Measurements from ENCODE around the gene PRRC2A.

PRRC2A gene

DNA sequence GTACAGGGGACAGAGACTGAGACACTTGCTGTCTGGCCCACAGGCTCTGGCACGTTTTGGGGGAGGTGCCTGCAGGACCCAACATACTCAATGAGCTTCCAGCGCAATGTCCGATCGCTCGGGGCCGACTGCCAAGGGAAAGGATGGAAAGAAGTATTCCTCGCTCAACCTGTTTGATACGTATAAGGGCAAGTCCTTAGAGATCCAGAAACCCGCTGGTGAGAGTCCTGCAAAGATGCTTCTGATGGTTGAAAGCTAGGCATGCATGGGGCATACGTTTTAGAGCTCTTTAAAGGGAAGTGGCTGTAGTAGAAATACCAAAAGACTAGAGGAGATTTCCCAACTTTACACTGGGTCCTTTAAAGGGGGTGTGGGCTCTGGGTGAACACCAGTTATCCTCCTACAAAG, 2.2 kb downstream of the PRRC2A start:
- no peak for DNase-seq (ENCODE audit: low read depth, low spot score)

DNA sequence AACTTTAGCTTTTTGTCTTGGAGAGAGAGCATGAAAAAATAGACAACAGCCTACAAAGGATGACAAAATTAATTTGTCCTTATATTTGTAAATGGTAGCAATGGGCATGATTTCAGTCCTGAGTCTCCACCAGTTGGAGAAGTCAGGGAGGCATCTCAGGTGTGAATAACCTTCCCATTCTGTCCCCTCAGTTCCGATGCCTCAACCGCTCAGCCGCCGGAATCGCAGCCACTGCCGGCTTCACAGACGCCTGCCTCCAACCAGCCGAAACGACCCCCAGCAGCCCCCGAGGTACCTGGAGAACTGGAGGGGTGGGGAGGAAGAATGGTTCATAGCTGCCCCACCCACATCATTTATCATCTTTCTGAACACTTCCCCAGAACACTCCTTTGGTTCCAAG, 3.6 kb downstream of the PRRC2A start:
- DNase-seq (ENCODE audit: low read depth, low spot score) = no peak

DNA sequence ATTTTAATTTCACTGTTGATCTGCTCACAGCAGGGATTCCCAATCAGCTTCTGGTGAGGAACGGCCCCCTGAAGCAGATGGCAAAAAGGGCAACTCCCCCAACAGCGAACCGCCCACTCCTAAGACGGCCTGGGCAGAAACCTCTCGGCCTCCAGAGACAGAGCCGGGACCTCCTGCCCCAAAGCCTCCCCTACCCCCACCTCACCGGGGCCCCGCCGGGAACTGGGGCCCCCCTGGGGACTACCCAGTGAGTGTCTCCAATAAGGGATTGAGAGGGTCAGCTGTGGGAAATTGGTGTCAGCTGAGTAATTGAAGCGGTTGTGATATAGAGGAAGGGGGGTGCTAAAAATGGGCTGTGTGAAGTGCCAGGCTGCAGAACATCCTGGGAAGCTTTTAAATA, 6.4 kb downstream of the PRRC2A start:
- no peak for DNase-seq (ENCODE audit: low read depth, low spot score)

DNA sequence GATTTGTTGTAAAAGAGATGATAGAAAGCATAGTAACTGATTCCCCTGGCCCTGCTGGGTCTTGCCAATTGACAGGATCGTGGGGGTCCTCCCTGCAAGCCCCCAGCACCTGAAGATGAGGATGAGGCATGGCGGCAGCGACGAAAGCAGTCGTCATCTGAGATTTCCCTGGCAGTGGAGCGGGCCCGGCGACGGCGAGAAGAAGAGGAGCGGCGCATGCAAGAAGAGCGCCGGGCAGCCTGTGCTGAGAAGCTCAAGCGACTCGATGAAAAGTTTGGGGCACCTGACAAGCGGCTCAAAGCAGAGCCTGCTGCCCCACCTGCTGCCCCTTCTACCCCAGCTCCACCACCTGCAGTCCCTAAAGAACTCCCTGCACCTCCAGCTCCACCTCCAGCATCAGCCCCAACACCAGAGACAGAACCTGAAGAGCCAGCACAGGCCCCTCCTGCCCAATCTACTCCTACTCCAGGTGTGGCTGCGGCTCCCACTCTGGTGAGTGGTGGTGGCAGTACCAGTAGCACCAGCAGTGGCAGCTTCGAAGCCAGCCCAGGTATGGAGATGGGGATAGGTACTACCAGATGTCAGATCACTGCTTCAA, 7.3 kb downstream of the PRRC2A start:
- no peak for DNase-seq (ENCODE audit: low read depth, low spot score)

DNA sequence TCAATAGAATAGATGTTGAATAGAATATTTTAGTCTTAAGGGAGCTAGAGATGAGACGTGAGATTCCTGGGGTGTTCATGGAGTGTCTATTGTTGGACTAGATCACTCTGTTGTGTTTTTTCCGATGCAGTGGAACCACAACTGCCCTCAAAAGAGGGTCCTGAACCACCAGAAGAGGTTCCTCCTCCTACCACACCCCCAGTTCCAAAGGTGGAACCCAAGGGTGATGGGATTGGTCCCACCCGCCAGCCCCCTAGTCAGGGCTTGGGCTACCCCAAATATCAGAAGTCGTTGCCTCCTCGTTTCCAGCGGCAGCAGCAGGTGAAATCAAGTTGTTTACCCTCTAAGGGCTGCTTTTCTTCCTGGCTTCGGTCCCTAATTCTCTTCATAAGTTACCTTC, 8.5 kb downstream of the PRRC2A start:
- no peak for DNase-seq (ENCODE audit: low read depth, low spot score)

DNA sequence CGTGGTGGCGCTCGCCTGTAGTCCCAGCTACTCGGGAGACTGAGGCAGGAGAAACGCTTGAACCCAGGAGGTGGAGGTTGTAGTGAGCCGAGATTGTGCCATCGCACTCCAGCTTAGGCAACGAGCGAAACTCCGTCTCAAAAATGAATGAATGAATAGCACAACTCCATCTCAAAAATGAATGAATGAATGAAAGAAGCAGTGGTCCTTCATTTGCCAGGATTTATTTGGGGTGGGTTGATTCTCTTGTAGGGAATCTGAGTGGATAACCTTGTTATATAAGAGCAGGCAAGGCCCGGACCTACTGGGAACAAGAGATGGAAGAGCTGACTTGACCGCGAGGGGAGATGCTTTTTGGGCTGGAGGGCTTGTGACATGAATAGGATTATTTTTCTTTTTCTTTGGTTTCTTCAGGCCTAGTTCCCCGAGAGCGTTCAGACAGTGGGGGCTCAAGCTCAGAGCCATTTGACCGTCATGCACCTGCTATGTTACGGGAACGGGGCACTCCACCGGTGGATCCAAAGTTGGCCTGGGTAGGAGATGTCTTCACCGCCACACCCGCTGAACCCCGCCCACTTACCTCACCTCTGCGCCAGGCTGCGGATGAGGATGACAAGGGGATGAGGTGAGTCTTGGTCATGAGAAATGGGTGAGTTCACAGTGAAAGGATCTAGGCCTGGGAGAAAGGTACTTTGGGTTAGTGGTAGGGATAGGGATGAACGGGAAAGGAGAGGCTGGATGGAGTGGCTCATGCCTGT, 9.8 kb downstream of the PRRC2A start:
- no peak for DNase-seq (ENCODE audit: low read depth, low spot score)

DNA sequence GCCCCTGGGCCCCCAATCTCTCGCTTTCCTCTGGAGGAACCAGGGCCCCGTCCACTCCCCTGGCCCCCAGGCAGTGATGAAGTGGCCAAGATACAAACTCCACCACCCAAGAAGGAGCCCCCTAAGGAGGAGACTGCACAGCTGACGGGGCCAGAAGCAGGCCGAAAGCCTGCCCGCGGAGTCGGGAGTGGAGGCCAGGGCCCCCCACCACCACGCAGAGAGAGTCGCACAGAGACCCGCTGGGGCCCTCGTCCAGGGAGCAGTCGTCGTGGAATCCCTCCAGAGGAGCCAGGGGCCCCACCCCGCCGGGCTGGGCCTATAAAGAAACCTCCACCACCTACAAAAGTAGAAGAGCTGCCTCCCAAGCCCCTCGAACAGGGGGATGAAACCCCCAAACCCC, 10.7 kb downstream of the PRRC2A start:
- no peak for DNase-seq (ENCODE audit: low read depth, low spot score)

DNA sequence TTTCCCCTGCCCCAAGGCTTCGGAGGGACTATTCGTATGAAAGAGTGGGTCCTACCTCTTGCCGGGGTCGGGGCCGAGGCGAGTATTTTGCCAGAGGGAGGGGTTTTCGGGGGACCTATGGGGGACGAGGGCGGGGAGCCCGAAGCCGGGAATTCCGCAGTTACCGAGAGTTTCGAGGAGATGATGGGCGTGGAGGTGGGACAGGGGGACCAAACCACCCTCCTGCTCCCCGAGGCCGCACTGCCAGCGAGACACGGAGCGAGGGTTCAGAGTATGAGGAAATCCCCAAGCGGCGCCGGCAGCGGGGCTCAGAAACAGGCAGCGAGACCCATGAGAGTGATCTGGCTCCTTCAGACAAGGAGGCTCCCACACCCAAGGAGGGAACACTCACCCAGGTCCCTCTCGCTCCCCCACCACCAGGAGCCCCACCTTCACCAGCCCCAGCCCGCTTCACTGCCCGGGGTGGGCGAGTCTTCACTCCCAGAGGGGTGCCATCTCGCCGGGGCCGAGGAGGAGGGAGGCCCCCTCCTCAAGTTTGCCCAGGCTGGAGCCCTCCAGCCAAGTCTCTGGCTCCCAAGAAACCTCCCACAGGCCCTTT, 11.3 kb downstream of the PRRC2A start:
- DNase-seq (ENCODE audit: low read depth, low spot score) = no peak

DNA sequence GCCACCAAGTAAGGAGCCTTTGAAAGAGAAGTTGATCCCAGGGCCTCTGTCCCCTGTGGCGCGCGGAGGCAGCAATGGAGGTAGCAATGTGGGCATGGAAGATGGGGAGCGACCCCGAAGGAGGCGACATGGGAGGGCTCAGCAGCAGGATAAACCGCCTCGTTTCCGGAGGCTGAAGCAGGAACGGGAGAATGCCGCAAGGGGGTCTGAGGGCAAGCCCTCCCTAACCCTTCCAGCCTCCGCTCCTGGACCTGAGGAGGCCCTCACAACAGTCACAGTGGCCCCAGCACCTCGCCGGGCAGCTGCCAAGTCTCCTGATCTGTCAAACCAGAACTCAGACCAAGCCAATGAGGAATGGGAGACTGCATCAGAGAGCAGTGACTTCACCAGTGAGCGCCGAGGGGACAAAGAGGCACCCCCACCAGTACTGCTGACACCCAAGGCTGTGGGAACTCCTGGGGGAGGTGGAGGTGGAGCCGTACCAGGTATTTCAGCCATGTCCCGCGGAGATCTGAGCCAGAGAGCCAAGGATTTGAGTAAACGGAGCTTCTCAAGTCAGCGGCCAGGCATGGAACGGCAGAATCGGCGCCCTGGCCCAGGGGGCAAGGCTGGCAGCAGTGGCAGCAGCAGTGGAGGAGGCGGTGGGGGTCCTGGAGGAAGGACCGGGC, 11.9 kb downstream of the PRRC2A start:
- DNase-seq (ENCODE audit: low read depth, low spot score) = no peak

DNA sequence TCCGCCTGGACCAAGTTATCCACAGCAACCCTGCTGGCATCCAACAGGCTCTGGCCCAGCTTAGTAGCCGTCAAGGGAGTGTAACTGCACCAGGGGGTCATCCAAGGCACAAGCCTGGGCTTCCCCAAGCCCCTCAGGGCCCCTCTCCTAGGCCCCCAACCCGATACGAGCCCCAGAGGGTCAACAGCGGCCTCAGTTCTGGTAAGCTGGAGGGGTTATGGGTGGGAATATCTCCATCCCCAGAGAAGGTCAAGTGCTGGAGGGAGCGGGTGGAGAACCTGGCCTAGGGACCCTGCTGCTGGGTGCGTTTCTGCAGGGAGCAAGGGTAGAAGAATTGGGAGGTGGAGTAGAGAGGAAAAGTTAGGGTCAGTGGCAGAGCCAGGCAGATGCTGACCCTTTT, 12.9 kb downstream of the PRRC2A start:
- DNase-seq (ENCODE audit: low read depth, low spot score) = no peak

DNA sequence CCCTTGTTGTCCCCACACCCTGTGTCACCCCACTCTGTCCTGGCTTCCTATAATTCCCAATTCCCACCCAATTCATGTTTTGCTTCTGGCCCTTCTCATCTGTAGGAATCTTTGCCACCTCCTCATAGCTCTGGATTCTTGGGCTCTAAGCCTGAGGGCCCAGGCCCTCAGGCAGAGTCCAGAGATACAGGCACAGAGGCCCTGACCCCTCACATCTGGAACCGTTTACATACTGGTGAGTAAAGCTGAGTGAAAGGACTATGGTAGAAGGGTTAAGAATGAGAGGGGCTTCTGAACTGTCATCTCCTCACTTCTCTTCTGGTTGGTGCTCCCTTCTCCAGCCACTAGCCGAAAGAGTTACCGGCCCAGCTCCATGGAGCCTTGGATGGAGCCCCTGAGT, 13.6 kb downstream of the PRRC2A start:
- DNase-seq (ENCODE audit: low read depth, low spot score) = no peak

DNA sequence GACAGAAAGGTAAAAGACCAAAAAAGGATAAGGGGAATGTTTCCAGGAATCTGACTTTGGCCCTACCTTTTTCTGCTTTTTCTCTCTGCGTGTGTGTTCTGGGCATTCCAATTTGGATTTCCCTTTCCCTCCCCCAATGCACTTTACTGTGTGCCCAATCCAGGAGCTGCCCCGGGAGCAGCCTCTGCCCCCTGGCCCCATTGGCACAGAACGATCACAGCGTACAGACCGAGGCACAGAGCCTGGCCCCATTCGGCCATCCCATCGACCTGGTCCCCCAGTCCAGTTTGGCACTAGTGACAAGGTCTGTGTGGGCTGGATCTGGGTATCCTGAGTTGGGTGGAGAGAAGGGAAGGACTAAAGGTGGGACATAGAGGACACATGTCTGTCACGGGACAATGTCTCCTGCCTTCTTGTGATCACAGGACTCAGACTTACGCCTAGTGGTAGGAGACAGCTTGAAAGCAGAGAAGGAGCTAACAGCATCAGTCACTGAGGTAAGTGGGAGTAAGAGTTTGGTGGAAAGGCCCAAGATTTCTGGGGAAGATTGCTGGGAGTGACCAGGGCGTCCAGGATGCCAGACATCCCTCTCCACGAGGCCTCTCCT, 14.6 kb downstream of the PRRC2A start:
- DNase-seq (ENCODE audit: low read depth, low spot score) = no peak

DNA sequence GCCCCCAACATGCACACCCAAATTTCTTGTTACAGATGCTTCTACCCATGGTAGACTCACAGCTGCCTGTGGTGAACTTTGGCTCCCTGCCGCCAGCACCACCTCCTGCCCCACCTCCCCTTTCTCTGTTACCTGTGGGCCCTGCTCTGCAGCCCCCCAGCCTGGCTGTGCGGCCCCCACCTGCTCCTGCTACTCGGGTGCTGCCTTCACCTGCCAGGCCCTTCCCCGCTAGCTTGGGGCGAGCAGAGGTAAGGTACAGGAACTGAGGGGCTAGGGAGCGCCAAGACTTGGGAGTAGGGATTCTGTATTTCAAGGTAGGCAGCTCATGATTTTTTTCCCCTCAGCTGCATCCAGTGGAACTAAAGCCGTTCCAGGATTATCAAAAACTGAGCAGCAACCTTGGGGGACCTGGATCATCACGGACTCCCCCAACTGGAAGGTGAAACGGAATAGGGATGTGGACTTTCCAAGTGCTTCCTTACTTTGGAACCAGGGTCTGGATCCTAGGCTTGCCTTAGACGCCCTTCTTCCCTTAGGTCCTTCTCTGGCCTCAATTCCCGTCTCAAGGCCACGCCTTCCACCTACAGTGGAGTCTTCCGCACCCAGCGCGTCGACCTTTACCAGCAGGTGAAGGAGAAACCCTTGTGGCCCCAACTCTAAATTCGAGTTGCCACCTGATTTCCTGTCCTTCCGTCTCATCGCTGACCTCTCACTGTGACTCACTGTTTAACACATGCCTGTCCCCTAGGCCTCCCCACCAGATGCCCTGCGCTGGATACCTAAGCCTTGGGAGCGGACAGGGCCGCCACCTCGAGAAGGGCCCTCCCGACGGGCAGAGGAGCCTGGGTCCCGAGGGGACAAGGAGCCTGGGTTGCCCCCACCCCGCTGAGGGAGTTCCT, 16.4 kb downstream of the PRRC2A start:
- no peak for DNase-seq (ENCODE audit: low read depth, low spot score)

DNA sequence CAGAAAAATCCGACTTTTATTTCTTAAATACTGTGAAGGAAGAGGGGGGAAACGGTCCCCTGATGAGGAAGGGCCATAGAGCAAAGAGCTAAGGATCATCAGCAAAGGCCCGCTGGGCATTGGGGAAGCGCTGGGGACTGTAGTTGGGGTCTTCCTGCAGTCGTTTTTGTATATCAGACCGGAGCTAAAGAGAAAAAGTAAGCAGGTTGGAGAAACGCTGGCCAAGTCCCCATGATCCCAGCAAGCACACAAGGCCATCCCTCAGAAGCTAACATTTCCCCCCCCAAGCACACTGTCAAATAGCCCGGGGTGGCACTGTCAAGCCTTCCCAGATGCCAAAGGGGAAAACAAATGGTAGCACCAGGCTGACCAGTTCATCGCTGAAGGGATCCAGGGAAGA, 18.5 kb downstream of the PRRC2A start:
- DNase-seq (ENCODE audit: low read depth, low spot score) = no peak

DNA sequence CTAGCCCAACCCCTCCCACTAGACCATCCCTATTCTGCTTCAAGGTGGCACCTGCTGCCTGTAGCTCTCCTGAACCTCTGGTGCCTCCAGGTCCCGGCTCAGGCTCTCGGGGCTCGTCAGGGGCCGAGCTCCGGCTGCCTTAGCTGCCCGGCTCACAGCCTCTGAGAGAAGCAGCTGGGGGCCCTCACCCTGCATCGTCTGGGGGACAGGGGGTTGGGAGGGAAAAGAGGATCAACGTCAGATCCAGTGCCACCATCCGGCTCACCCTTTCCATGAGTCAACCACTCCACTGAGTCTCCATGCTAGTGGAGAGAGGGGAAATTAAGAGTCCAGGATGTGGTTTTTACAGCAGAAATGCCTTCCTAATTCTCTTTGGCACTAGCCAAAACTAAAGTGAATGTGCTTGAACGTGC, 18.9 kb downstream of the PRRC2A start:
- DNase-seq (ENCODE audit: low read depth, low spot score) = no peak

DNA sequence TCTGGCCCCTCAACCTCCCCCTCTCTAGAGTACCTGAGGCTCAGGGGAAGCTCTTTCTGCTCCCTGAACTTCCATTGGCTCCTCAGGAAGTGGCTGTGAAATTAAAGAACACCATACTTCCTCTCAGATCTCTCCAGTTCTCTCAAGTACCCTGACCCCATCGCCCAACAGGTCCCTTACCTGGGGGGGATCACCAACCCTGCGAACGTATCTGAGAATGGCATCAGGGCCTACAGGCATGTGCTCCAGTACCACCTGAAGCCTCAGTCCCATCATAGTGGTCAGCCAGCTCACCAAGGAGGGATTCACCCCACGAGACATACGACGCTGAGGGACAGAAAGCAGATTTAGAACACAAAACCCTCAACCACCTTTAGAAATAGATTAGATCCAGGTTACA, 20.1 kb downstream of the PRRC2A start:
- no peak for DNase-seq (ENCODE audit: low read depth, low spot score)

DNA sequence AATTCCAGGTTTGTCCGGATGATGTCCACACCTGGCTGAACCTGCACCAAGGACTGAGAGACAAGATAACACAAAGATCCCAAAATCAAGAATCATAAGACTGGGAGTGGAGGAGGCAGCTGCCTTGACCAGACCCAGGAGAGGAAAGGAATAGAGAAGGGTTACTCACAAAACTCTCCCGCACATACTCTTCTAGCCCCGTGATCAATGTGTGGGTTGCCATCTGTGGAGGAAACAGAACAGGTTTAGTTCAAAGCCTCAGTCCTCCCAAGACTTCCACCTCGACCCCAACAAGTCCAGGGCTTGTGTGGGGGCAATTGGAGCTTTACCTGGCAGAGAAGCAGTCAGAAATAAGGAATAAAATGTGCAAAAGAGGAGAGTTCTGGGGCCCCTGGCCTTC, 20.9 kb downstream of the PRRC2A start:
- DNase-seq (ENCODE audit: low read depth, low spot score) = no peak

DNA sequence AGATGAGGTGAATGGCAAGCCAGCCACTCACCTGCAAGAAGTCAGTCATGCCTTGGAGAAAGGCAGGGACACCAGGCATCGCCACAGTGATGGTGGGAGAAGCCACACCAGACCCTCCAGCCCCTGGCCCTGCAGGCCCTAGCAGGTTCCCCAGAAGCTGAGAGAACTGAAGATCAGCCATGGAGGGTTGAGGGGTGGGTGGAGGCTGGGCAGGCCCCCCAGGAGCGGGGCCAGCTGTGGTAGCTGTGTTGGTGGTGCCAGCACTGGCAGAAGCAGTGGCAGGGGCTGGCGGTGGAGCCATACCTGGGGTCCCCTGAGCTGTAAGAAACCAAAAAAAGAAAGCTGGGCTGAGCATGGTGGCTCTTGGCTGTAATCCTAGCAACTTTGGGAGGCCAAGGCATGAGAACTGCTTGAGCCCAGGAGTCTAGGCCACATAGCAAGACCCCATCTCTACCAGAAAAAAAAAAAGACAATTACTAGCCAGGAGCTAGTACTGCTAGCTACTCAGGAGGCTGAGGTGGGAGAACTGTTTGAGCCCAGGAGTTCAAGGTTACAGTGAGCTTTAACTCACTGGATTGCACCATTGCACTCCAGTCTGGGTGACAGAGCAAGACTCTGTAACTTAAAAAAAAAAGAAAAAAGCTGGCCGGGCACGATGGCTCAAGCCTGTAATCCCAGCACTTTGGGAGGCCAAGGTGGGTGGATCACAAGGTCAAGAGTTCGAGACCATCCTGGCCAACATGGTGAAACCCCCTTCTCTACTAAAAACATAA, 22.5 kb downstream of the PRRC2A start:
- DNase-seq (ENCODE audit: low read depth, low spot score) = no peak

DNA sequence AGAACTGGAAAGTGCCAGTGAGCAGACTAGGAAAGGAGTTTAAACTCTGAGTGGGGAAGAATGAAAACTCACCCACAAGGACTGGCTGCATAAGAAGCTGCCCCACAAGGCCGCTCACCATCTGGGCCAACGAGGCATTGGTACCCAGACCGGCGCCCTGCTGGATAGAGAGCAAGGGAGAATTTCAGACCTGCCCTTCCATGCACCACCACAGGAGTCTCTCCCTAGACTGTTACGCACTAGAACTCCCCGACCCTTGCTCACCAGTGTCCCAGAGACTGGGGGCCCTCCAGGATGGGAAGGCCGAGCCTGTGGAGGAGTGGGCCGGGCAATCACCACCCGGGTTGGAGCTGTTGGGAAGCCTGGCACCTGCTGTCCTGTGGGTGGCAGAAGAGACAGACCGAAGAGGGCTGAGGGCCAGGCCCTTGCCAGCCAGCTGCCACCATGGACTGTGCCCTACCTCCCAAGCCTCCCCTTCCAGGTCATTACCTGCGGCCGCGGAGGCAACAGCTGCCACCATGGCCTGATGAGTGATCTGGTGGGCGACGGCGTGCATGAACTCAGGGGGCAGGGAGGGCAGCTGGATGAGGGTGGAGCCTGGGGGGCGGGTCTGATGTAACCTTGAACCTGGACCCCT, 23.4 kb downstream of the PRRC2A start:
- DNase-seq (ENCODE audit: low read depth, low spot score) = no peak

DNA sequence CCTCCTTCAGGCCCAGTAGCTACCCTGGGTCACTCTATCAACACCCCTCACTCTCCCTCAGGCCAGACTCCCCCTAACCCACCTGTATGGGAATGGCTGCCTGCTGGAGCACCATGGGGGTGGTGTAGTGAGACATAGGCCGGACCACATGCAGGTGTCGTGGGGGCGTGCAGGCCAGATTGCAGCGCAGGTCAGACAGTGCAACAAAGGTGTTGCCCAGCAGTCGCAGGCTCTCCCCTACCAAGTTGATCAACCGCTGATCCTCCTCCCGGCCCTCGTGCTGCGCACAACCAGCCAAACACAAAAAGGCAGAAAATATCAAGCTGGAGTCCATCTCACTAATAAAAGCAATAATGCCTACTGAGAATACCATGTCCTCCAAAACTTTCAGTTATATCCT, 24.8 kb downstream of the PRRC2A start:
- DNase-seq (ENCODE audit: low read depth, low spot score) = no peak
